HAP-1 (cell line): Measurements from ENCODE around the gene MAPK8IP1.

Experiments
- DNase-seq, 2 experiments: peaks; one replicate each; pipeline ENCODE4 v3.0.0-alpha.2; 2016 to 2020; ENCODE audit warnings: low spot score in 2 of 2
- H3K27me3 ChIP-seq: fragments of 250-450 bp; sonication (Bioruptor Pico); 2 replicates; pipeline ENCODE4 v1.5.1; 2020; ENCODE audit warnings: low read depth, mild to moderate bottlenecking, moderate library complexity
- H3K36me3 ChIP-seq: fragments of 250-450 bp; sonication (Bioruptor Pico); replicated peaks from 2 replicates; pipeline ENCODE4 v1.5.1; 2020; ENCODE audit warnings: mild to moderate bottlenecking
- H3K4me1 ChIP-seq: fragments of 250-450 bp; sonication (Bioruptor Pico); 2 replicates; pipeline ENCODE4 v1.5.1; 2020; ENCODE audit warnings: mild to moderate bottlenecking
- H3K4me3 ChIP-seq: fragments of 250-450 bp; sonication (Bioruptor Pico); 2 replicates; pipeline ENCODE4 v1.5.1; 2020; ENCODE audit warnings: mild to moderate bottlenecking, moderate library complexity
- H3K9me3 ChIP-seq: fragments of 250-450 bp; sonication (Bioruptor Pico); 2 replicates; pipeline ENCODE4 v1.5.1; 2020; ENCODE audit warnings: mild to moderate bottlenecking, moderate library complexity
- in situ Hi-C: fragments of 300-500 bp; cut with MboI; formaldehyde crosslinking; loops from 3 replicates; pipeline ENCODE4 v1.14.3; 2020; ENCODE audit warnings: low sequenced_read_pairs, inconsistent platforms, mixed read lengths

MAPK8IP1 gene

DNA sequence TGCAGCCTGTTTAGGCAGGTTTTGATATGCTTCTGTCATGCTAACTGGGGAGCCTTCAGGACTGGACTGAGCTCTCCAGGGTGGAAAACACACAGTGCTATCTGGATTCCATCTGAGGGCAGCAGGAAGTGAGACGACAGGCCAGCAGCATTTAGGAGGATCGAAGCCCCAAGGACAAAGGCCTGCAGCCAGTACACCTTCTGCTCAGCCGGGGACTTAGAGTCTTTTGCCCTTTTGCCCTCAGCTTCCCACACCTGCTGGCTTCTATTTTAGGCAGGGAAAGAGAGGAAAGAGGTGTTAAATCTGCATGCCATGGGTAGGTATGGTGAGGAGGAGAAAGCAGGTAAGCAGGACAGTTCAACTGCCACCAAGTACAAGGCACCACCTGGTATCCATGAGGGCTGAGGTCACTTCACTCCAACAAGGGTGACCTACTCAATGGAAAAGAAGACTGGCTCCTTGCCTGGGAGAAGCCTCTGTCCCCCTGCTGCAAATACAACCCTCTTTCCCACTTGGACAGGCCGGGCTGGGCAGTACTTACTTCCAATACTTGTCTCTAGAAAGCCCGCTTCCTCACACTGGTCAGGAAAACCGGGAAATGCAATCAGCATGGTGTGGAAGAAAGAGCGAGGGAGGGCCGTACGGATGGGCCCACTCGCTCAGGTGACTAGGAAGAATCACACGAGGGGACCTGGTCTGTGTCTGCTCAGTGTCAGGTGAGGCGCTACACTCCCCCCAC is 49.3 kb downstream of the MAPK8IP1 start:
- no peak for DNase-seq
- in situ Hi-C loops, result no loop called here
- Histone ChIP-seq H3K27me3 (no peaks in the 10 kb centered on the region), H3K36me3 (peaks cover 22% of the 10 kb centered on the region), H3K4me1 (no peaks in the 10 kb centered on the region), H3K4me3 (no peak overlapping the region), H3K9me3 (no peaks in the 10 kb centered on the region)

DNA sequence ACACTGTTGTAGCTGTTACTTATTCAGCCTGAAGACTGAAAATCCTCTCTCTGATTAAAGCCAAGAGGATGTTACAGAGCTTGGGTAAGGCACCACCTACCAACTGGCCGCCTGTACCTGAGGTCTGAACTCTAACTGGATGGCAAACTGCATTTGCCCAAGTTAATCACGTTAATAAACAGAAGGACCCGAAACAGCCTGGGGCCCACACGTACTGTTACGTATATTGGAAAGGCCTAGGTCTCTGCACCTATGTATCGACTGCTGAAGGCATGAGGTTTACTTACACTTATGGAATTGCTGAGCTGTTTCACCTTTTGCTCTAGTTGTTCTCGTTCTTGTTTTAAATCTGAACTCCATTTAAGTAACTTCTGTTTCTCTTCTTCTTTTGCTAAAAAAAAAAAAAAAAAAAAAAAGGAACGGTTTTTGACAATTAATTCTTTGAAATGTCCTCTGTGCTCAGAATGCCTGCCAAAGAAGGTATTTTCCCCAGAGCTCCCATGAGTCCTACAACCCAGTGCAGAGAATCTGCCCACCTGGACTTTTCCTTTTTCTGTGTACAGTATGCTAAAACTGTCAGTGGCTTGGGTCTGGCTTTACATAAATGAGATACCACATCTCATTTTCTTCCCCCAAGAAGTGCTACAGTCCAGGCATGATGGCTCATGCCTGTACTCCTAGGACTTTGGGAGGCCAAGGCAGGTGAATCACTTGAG is 50.1 kb downstream of the MAPK8IP1 start:
- DNase-seq, result no peak
- no peak overlapping the region for H3K4me3 ChIP-seq
- in situ Hi-C loops, result no loop called here
- no peaks in the 10 kb centered on the region for H3K27me3 ChIP-seq
- H3K9me3 ChIP-seq, result no peaks in the 10 kb centered on the region
- H3K36me3 ChIP-seq, result peaks cover 22% of the 10 kb centered on the region
- H3K4me1 ChIP-seq, result no peaks in the 10 kb centered on the region

- Histone ChIP-seq H3K4me3 (no peak overlapping the region), H3K36me3 (peaks cover 22% of the 10 kb centered on the region), H3K4me1 (no peaks in the 10 kb centered on the region), H3K9me3 (no peaks in the 10 kb centered on the region), H3K27me3 (no peaks in the 10 kb centered on the region)
- in situ Hi-C loops, result no loop called here
- DNase-seq, result no peak
Observed at GRCh38 chr11:45936511-45937054, 51.1 kb downstream of the MAPK8IP1 start.

DNA sequence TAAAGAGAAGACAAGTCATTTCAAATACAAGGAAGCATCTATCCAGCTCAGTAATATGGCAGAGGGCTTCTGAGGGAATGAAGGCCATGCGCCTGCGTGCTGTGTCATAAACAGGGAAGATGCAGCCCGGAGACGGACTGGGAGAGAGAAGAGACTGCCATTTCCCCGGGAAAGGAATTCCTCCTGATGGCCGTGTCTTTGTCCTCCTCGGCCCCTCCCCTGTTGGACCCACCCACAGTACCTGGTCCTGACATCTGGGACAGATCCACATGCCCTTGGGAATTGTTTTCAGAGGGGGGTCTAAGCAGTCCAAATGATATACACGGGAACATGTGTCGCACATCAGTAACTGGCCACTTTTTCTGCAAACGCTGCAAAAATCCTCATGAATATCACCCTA is 52.5 kb downstream of the MAPK8IP1 start:
- DNase-seq, result no peak
- H3K4me3 ChIP-seq, result no peak overlapping the region
- H3K27me3 ChIP-seq, result no peaks in the 10 kb centered on the region
- no peaks in the 10 kb centered on the region for H3K9me3 ChIP-seq
- in situ Hi-C loops, result no loop called here
- peaks cover 22% of the 10 kb centered on the region for H3K36me3 ChIP-seq
- H3K4me1 ChIP-seq, result no peaks in the 10 kb centered on the region

DNA sequence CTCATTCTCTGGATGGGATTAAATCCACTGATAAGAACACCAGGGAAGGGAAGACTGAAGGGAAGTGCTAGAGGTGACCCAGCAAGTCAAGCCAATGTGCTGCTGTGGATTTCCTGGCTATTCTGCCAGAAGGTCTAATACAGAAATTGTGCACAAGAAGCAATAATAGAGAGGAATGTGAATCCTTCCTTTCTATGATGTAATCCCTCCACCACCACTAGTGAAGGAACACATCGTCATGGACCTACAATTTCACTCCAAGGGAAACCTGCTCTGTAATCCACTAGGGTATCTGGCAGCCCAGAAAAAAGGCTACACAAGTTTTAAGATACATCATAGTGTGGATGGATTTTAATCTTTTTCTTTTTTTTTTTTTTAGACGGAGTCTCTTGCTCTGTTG is 54.4 kb downstream of the MAPK8IP1 start:
- in situ Hi-C loops, result no loop called here
- H3K4me1 ChIP-seq, result no peaks in the 10 kb centered on the region
- DNase-seq, result no peak
- H3K9me3 ChIP-seq, result no peaks in the 10 kb centered on the region
- H3K27me3 ChIP-seq, result no peaks in the 10 kb centered on the region
- peaks cover 14% of the 10 kb centered on the region for H3K36me3 ChIP-seq
- H3K4me3 ChIP-seq, result no peak overlapping the region

- peaks cover 12% of the 10 kb centered on the region for H3K36me3 ChIP-seq
- no peak overlapping the region for H3K4me3 ChIP-seq
- H3K27me3 ChIP-seq, result no peaks in the 10 kb centered on the region
- DNase-seq, result no peak
- H3K4me1 ChIP-seq, result no peaks in the 10 kb centered on the region
- H3K9me3 ChIP-seq, result no peaks in the 10 kb centered on the region
- in situ Hi-C loops, result no loop called here
Observed at GRCh38 chr11:45941285-45941684, 55.8 kb downstream of the MAPK8IP1 start.

GRCh38 chr11:45942381-45942780 is 56.9 kb downstream of the MAPK8IP1 start:
- in situ Hi-C loops, result no loop called here
- H3K4me3 ChIP-seq, result no peak overlapping the region

GRCh38 chr11:45945397-45945999 is 60.0 kb downstream of the MAPK8IP1 start:
- DNase-seq, result no peak
- Histone ChIP-seq H3K27me3 (no peaks in the 10 kb centered on the region), H3K4me1 (no peaks in the 10 kb centered on the region), H3K4me3 (no peak overlapping the region), H3K9me3 (no peaks in the 10 kb centered on the region), H3K36me3 (peaks cover 9% of the 10 kb centered on the region)
- in situ Hi-C loops, result no loop called here

More at GRCh38 chr11:45942381-45942780, 56.9 kb downstream of the MAPK8IP1 start:
- Histone ChIP-seq H3K36me3 (peaks cover 9% of the 10 kb centered on the region), H3K9me3 (no peaks in the 10 kb centered on the region), H3K27me3 (no peaks in the 10 kb centered on the region), H3K4me1 (no peaks in the 10 kb centered on the region)
- no peak for DNase-seq

- no peaks in the 10 kb centered on the region for H3K27me3 ChIP-seq
- DNase-seq, result no peak
- no peaks in the 10 kb centered on the region for H3K4me1 ChIP-seq
- in situ Hi-C loops, result no loop called here
- no peaks in the 10 kb centered on the region for H3K9me3 ChIP-seq
- H3K36me3 ChIP-seq, result peaks cover 9% of the 10 kb centered on the region
- no peak overlapping the region for H3K4me3 ChIP-seq
Observed at GRCh38 chr11:45947885-45948284, 62.4 kb downstream of the MAPK8IP1 start.

- Histone ChIP-seq H3K36me3 (peaks cover 9% of the 10 kb centered on the region), H3K9me3 (no peaks in the 10 kb centered on the region), H3K4me1 (no peaks in the 10 kb centered on the region), H3K27me3 (no peaks in the 10 kb centered on the region), H3K4me3 (no peak overlapping the region)
- no peak for DNase-seq
- in situ Hi-C loops, result no loop called here
Observed at GRCh38 chr11:45948356-45948755, 62.9 kb downstream of the MAPK8IP1 start.

GRCh38 chr11:45949992-45950407 is 64.5 kb downstream of the MAPK8IP1 start:
- Histone ChIP-seq H3K4me1 (no peaks in the 10 kb centered on the region), H3K4me3 (no peak overlapping the region), H3K36me3 (peaks cover 9% of the 10 kb centered on the region), H3K27me3 (no peaks in the 10 kb centered on the region), H3K9me3 (no peaks in the 10 kb centered on the region)
- DNase-seq, result no peak
- in situ Hi-C loops, result no loop called here
